Erythroblast (primary cell): Measurements from ENCODE around the gene AMBRA1.

Experiments
- GATA1 ChIP-seq: IDR thresholded peaks from 2 replicates; pipeline ENCODE4 v1.6.1; 2011; ENCODE audit warnings: low read depth, mild to moderate bottlenecking, control low read depth, low read length, moderate library complexity
- POLR2A ChIP-seq: IDR thresholded peaks from 2 replicates; pipeline ENCODE4 v1.6.1; 2011; ENCODE audit warnings: mild to moderate bottlenecking, low read length

DNA sequence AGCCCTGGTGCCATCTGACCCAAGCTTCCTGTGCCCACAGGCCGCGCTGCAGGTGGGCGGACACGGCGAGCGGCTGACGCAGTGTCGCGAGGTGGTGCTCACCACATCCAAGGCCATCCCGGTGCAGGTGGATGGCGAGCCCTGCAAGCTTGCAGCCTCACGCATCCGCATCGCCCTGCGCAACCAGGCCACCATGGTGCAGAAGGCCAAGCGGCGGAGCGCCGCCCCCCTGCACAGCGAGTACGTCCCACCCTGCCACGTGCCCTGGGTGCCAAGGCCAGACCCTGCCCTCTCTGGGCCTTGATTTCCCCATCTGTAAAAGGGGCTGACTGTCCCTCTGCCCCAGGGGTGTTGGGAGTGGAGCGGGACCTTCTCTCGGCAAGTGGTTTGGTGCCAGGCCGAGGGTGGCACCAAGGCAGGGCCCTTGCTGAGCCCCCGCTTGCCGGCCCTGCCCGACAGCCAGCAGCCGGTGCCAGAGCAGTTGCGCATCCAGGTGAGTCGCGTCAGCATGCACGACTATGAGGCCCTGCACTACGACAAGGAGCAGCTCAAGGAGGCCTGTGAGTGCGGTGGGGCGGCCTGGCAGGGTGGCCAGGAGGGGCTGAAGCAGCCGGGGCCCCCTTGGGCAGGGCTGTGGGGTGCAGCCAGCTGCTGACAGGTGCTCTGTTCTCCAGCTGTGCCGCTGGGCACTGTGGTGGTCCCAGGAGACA lies 218.3 kb downstream of the AMBRA1 start:
- TF ChIP-seq POLR2A (no peak), GATA1 (no peak)
